ENCODE data around the gene CXCL9.
"Not testable (repeated sequence)": the region's sequence is repeated elsewhere in the genome, so short reads cannot be mapped to it uniquely, and the experiment has no call there.

Gene CXCL9

DNA sequence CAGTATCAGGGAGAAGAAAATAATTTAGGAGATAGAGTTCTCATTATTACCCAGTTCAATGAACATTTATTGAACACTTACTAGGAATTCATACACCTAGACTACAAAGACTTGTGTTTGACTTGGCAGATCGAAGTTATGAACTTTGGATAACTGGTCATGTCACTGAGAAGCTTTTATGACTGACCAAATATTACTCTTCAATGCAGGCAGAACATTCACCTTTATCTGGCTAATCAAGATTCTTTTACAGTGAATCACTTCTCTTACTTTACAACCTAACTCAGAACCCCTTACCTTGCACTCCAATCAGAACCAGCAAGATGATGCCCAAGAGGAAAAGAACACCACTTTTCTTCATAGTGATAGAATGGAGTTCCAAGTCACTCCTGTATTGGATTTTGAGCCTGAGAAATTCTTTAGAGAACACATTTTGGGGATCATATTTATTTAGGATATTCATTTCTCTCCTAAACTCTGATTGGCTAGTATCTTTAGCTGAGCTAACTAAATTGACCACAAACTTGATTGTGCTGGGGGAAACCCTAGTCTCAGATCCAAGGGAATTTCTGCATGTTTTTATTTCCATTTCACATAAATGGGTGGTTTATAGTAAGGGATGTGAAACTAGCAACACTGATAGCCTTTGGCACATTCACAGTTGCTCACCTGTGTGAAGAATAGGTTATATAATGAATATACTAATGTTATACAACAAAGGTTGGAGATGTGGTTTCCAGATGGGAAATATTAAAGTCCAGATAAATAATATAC lies at the start of gene CXCL9:
Gene CXCL9, minus strand, starts transcription at position 421 of the 774 bp plus-strand sequence. Its CDS starts 60 bp downstream, at position 361.
- DNase-seq = no peak

DNA sequence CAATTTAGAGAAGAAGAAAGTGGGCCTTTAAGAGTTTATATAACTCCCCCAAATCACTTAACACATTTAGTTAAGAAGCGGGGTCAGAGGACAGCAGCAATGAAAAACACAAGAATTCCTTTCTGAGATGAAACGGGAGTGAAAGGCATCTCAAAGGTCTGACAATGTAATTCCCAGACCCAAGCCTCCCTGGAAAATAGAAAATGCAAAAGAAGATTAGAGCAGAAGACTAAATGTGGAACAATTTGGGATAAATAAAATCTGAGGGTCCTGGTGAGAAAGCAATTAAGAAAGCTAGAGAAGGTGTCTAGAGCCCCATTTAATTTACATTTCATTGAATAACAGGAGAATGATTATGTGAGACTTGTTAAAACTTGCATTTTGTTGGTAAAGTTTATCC lies 48.1 kb upstream of the CXCL9 start:
- no peak for DNase-seq

GRCh38 chr4:76055016-76055415 lies 47.7 kb upstream of the CXCL9 start:
- DNase-seq = no peak

- no peak for DNase-seq
Measured at GRCh38 chr4:76053730-76054129, 46.4 kb upstream of the CXCL9 start.

DNA sequence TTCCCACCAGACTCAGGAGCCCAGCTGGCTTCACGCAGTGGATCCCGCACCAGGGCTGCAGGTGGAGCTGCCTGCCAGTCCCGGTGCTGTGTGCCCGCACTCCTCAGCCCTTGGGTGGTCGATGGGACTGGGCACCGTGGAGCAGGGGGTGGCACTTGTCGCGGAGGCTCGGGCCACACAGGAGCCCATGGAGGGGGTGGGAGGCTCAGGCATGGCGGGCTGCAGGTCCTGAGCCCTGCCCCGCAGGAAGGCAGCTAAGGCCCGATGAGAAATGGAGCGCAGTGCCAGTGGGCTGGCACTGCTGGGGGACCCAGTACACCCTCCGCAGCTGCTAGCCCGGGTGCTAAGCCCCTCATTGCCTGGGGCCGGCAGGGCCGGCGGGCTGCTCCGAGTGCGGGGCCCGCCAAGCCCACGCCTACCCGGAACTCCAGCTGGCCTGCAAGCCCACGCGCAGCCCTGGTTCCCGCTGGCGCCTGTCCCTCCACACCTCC lies 43.3 kb upstream of the CXCL9 start:
- DNase-seq = not testable (repeated sequence)

DNA sequence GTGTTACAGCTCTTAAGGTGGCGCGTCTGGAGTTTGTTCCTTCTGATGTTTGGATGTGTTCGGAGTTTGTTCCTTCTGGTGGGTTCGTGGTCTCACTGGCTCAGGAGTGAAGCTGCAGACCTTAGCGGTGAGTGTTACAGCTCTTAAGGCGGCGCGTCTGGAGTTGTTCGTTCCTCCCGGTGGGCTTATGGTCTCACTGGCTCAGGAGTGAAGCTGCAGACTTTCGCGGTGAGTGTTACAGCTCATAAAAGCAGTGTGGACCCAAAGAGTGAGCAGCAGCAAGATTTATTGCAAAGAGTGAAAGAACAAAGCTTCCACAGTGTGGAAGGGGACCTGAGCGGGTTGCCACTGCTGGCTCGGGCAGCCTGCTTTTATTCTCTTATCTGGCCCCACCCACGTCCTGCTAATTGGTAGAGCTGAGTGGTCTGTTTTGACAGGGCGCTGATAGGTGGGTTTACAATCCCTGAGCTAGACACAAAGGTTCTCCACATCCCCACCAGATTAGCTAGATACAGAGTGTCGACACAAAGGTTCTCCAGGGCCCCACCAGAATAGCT lies 42.6 kb upstream of the CXCL9 start:
- DNase-seq = not testable (repeated sequence)

- not testable (repeated sequence) for DNase-seq
Measured at GRCh38 chr4:76044686-76045085, 37.4 kb upstream of the CXCL9 start.

DNA sequence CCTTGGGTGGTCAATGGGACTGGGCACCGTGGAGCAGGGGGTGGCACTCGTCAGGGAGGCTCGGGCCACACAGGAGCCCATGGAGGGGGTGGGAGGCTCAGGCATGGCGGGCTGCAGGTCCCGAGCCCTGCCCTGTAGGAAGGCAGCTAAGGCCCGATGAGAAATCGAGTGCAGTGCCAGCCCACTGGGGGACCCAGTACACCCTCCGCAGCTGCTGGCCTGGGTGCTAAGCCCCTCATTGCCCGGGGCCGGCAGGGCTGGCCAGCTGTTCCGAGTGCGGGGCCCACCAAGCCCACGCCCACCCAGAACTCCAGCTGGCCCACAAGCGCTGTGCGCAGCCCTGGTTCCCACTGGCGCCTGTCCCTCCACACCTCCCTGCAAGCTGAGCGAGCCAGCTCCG lies 36.0 kb upstream of the CXCL9 start:
- DNase-seq = not testable (repeated sequence)

DNA sequence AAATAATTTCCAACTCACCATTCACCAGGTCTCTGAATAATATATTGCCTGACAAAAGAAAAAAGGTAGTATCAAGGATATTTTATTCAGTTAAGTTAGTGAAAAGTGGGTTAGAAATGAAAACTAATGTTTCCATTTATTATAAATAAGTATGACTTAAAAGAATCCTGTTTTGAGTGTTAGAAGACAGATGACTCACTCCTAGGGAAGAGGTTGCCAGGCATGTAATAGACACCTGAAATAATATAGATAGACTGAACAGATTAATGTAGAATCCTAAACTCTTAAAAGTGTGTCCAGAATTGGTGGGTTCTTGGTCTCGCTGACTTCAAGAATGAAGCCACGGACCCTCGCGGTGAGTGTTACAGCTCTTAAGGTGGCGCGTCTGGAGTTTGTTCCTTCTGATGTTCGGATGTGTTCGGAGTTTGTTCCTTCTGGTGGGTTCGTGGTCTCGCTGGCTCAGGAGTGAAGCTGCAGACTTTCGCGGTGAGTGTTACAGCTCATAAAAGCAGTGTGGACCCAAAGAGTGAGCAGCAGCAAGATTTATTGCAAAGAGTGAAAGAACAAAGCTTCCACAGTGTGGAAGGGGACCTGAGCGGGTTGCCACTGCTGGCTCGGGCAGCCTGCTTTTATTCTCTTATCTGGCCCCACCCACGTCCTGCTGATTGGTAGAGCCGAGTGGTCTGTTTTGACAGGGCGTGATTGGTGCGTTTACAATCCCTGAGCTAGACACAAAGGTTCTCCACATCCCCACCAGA lies 35.1 kb upstream of the CXCL9 start:
- not testable (repeated sequence) for DNase-seq

DNA sequence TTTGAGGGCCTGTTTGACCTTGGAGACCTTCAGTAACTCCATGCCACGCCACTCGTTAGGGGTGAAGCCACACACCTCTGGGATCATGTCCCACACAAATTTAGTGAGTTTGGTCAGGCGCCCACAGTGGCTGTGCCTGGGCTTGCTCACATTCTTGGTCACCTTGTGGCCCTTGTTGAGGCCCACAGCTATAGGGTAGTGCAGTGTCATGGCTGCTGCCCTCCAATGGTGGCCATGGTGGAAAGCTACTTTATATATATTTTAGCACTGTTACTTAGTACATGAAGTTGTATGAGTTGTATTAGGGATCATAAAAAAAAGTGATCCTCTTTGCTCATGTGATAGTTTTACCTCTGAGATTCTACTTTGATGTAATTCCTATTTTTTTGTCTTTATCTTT lies 29.5 kb upstream of the CXCL9 start:
- DNase-seq = no peak

DNA sequence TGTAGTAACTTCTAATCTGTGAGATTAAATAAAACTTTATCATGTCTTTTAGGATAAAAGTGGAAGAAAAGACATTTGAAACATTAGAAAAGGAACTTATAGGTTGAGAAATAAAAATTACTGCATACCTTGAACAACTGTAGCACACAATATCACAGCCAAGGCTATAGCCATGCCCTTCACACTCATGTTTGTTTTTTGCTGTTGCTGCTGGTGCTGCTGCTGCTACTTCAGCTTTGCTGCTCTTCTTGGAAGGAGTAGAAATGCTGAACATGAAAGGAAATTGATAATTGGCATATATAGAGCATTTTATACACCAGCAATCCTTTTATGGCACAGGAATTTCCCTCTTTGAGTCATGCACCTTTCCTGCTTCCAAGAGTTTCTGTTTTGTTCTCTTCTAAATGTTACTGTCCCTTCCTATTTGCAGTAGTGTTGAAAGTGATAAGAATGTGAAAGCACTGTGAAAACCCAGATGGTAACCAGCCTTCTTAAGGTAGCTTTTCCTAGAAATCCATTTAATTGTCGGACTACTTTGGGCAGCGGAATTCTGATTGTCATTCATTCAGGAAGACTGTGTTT lies 28.6 kb upstream of the CXCL9 start, which contains the start of gene CXCL11:
Gene CXCL11, minus strand, starts transcription at position 272 of the 582 bp plus-strand sequence. Its CDS starts 83 bp downstream, at position 189.
- DNase-seq = no peak

DNA sequence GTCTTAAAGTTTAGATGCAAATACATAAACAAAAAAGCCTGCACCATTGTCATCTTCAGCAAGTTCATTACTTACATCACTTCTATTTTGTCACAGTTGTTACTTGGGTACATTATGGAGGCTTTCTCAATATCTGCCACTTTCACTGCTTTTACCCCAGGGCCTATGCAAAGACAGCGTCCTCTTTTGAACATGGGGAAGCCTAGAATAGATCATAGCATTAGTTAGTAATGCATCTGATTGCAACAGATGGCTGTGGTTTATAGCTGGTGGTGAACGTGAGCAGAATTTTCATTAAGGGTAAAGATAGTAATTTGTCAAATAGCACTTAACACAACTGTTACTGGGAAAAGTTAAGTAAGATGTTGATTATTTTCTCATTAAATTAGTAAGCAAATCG lies 27.8 kb upstream of the CXCL9 start:
- DNase-seq = no peak

- DNase-seq = no peak
Measured at GRCh38 chr4:76029300-76029699, 22.0 kb upstream of the CXCL9 start.

- DNase-seq = no peak
Measured at GRCh38 chr4:76028350-76028765, 21.0 kb upstream of the CXCL9 start.

DNA sequence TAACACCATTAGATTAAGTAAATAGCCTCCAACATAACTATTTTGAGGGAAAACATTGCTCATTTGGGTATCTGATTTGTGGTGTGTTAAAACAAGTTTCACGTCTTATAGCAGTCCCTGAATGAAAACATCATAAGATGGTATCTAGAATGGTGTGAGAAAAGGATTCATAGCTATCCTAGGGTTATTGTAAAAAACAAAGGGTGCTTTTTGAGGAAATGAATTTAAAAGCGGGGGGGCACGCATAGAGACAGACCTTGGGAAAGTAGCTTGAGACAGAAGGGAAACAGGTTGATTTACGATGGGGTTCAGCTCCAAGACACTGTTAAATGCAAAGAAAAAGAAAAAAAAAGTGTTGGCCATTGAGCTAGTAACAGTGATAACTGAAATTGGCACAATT lies 16.8 kb upstream of the CXCL9 start:
- no peak for DNase-seq

- DNase-seq = no peak
Measured at GRCh38 chr4:76023389-76023788, 16.1 kb upstream of the CXCL9 start, which contains the start of gene CXCL10. Gene CXCL10 (minus strand): TSS chr4:76023497. CDS start chr4:76023431, 66 bp downstream.

- no peak for DNase-seq
Measured at GRCh38 chr4:76022677-76023076, 15.4 kb upstream of the CXCL9 start.

- DNase-seq = no peak
Measured at GRCh38 chr4:76022031-76022430, 14.7 kb upstream of the CXCL9 start.

GRCh38 chr4:76017056-76017686 lies 9.9 kb upstream of the CXCL9 start:
- DNase-seq = no peak

DNA sequence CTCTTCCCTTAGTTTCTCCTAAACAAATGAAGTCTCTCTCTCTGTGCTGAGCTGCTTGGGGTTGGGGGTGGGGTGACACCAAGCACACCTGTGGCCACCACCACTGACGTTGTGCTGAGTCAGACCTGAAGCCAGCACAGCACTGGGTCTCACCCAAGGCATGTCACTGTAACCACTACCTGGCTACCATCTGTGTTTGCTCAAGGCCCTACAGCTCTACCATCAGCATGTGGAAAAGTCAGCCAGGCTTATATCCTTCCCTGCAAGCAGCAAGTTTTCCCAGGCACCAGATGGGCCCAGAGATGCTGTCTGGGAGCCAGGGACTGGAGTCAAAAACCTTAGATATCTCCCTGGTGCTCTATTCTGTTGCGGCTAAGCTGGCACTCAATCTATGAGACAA lies 9.1 kb upstream of the CXCL9 start:
- no peak for DNase-seq

GRCh38 chr4:76013540-76013939 lies 6.2 kb upstream of the CXCL9 start:
- no peak for DNase-seq

- DNase-seq = no peak
Measured at GRCh38 chr4:76012388-76012801, 5.1 kb upstream of the CXCL9 start.
